HG02678 (cell line): ENCODE data around the gene STX11.

Experiments
- ATAC-seq: cut with Tn5 transposase; IDR thresholded peaks from one replicate; pipeline ENCODE4 v1.9.1; 2021; ENCODE audit warnings: mild to moderate bottlenecking, moderate library complexity; ENCODE audit not compliant: unreplicated experiment

The STX11 gene

GRCh38 chr6:144140867-144141266 lies 9.4 kb upstream of the STX11 start:
- ATAC-seq = peak; percentile 78

GRCh38 chr6:144141470-144141869 lies 8.8 kb upstream of the STX11 start:
- ATAC-seq = no peak

- ATAC-seq = no peak
These were observed 7.2 kb upstream of the STX11 start for GRCh38 chr6:144143106-144143505.

- no peak for ATAC-seq
These were observed 6.4 kb upstream of the STX11 start for GRCh38 chr6:144143878-144144277.

GRCh38 chr6:144144996-144145395 lies 5.3 kb upstream of the STX11 start:
- no peak for ATAC-seq

- no peak for ATAC-seq
These were observed 4.8 kb upstream of the STX11 start for GRCh38 chr6:144145541-144145940.

GRCh38 chr6:144148886-144149285 lies 1.4 kb upstream of the STX11 start:
- ATAC-seq = no peak

GRCh38 chr6:144149558-144149893 lies 791 bp upstream of the STX11 start:
- no peak for ATAC-seq

GRCh38 chr6:144150710-144151657 lies 667 bp downstream of the STX11 start:
- peak; percentile 50 for ATAC-seq

- ATAC-seq = no peak
These were observed 2.1 kb downstream of the STX11 start for GRCh38 chr6:144152334-144152900.

GRCh38 chr6:144153260-144153659 lies 2.9 kb downstream of the STX11 start:
- ATAC-seq = no peak

GRCh38 chr6:144153971-144154370 lies 3.7 kb downstream of the STX11 start:
- no peak for ATAC-seq

GRCh38 chr6:144155529-144155928 lies 5.2 kb downstream of the STX11 start:
- ATAC-seq = peak; percentile 59

- ATAC-seq = peak; percentile 33
These were observed 6.0 kb downstream of the STX11 start for GRCh38 chr6:144156338-144156737.

GRCh38 chr6:144156991-144157390 lies 6.7 kb downstream of the STX11 start:
- ATAC-seq = no peak

GRCh38 chr6:144158133-144158532 lies 7.8 kb downstream of the STX11 start:
- ATAC-seq = no peak

GRCh38 chr6:144159223-144159622 lies 8.9 kb downstream of the STX11 start:
- no peak for ATAC-seq

GRCh38 chr6:144159742-144160141 lies 9.4 kb downstream of the STX11 start:
- no peak for ATAC-seq

- ATAC-seq = no peak
These were observed 10.2 kb downstream of the STX11 start for GRCh38 chr6:144160431-144161005.

- ATAC-seq = no peak
These were observed 11.7 kb downstream of the STX11 start for GRCh38 chr6:144161975-144162374.

- peak; percentile 79 for ATAC-seq
These were observed 12.7 kb downstream of the STX11 start for GRCh38 chr6:144162977-144163376.

GRCh38 chr6:144165784-144166183 lies 15.5 kb downstream of the STX11 start:
- no peak for ATAC-seq
